Ishikawa (cell line): Measurements from ENCODE around the gene CFAP53.
A peak's percentile ranks its signal among the peaks of the same experiment; 100 is the strongest.

Experiments
- CEBPB ChIP-seq: IDR thresholded peaks from 2 replicates; pipeline ENCODE4 v1.6.1; 2012
- CREB1 ChIP-seq: IDR thresholded peaks from 2 replicates; pipeline ENCODE4 v1.6.1; 2012; ENCODE audit warnings: low read depth
- EGR1 ChIP-seq: IDR thresholded peaks from 2 replicates; pipeline ENCODE4 v1.6.1; 2012
- EP300 ChIP-seq: IDR thresholded peaks from 2 replicates; pipeline ENCODE4 v1.6.1; 2012; ENCODE audit warnings: borderline replicate concordance
- FOXM1 ChIP-seq: IDR thresholded peaks from 2 replicates; pipeline ENCODE4 v1.6.1; 2012; ENCODE audit warnings: low read depth, borderline replicate concordance
- MAX ChIP-seq: IDR thresholded peaks from 2 replicates; pipeline ENCODE4 v1.6.1; 2012
- NFIC ChIP-seq: IDR thresholded peaks from 2 replicates; pipeline ENCODE4 v1.6.1; 2012
- RAD21 ChIP-seq: IDR thresholded peaks from 2 replicates; pipeline ENCODE4 v1.6.1; 2012; ENCODE audit warnings: low read depth
- TAF1 ChIP-seq: IDR thresholded peaks from 2 replicates; pipeline ENCODE4 v1.6.1; 2012; ENCODE audit warnings: low read depth, mild to moderate bottlenecking
- TCF12 ChIP-seq: IDR thresholded peaks from 2 replicates; pipeline ENCODE4 v1.6.1; 2012; ENCODE audit warnings: low read depth
- TEAD4 ChIP-seq: IDR thresholded peaks from 2 replicates; pipeline ENCODE4 v1.6.1; 2012
- YY1 ChIP-seq: IDR thresholded peaks from 2 replicates; pipeline ENCODE4 v1.6.1; 2012; ENCODE audit warnings: low read depth
- ZBTB7A ChIP-seq: IDR thresholded peaks from 2 replicates; pipeline ENCODE4 v1.6.1; 2012; ENCODE audit warnings: low read depth
- TF ChIP-seq, protein P1 (sequence below): IDR thresholded peaks from 2 replicates; pipeline ENCODE4 v1.6.1; 2012; ENCODE audit warnings: low read depth, mild to moderate bottlenecking
- TF ChIP-seq, protein P2 (sequence below): IDR thresholded peaks from 2 replicates; pipeline ENCODE4 v1.6.1; 2012

Gene CFAP53, protein sequence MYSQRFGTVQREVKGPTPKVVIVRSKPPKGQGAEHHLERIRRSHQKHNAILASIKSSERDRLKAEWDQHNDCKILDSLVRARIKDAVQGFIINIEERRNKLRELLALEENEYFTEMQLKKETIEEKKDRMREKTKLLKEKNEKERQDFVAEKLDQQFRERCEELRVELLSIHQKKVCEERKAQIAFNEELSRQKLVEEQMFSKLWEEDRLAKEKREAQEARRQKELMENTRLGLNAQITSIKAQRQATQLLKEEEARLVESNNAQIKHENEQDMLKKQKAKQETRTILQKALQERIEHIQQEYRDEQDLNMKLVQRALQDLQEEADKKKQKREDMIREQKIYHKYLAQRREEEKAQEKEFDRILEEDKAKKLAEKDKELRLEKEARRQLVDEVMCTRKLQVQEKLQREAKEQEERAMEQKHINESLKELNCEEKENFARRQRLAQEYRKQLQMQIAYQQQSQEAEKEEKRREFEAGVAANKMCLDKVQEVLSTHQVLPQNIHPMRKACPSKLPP

DNA sequence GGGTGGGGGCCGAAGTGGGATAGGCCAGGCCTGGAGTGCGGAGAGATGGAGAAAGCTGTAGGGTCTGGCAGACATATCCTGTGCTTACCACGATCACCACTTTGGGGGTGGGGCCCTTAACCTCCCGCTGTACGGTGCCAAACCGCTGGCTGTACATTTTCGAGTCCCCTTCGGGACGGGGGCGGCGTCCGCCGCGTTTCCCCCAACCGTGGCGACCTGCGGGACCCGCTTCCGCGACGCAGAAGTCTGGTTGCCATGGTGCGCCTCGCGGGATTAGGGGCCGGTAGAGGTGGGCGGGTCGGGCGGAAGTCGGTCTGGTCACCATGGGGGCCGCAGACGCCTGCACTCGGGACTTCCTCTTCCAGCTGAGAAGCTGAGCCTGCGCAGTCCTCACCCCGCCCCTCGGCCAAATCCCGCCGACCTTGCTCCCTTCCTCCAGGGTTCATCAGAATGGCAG, at the start of gene CFAP53:
CFAP53 (minus strand) TSS at position 248 of the 457 bp plus-strand sequence; CDS start at position 157, 91 bp downstream.
- TF ChIP-seq, protein P1, sequence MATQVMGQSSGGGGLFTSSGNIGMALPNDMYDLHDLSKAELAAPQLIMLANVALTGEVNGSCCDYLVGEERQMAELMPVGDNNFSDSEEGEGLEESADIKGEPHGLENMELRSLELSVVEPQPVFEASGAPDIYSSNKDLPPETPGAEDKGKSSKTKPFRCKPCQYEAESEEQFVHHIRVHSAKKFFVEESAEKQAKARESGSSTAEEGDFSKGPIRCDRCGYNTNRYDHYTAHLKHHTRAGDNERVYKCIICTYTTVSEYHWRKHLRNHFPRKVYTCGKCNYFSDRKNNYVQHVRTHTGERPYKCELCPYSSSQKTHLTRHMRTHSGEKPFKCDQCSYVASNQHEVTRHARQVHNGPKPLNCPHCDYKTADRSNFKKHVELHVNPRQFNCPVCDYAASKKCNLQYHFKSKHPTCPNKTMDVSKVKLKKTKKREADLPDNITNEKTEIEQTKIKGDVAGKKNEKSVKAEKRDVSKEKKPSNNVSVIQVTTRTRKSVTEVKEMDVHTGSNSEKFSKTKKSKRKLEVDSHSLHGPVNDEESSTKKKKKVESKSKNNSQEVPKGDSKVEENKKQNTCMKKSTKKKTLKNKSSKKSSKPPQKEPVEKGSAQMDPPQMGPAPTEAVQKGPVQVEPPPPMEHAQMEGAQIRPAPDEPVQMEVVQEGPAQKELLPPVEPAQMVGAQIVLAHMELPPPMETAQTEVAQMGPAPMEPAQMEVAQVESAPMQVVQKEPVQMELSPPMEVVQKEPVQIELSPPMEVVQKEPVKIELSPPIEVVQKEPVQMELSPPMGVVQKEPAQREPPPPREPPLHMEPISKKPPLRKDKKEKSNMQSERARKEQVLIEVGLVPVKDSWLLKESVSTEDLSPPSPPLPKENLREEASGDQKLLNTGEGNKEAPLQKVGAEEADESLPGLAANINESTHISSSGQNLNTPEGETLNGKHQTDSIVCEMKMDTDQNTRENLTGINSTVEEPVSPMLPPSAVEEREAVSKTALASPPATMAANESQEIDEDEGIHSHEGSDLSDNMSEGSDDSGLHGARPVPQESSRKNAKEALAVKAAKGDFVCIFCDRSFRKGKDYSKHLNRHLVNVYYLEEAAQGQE, result no peak
- no peak for TF ChIP-seq RAD21
- TF ChIP-seq EP300, result no peak
- no peak for TF ChIP-seq CEBPB
- TF ChIP-seq EGR1, result 0 out of 2 replicates have a peak, but pooled peaks have one; percentile 24
- no peak for TF ChIP-seq TEAD4
- no peak for TF ChIP-seq ZBTB7A
- TF ChIP-seq FOXM1, result no peak
- peak; percentile 51; the same call in 1 of the 2 replicates for TF ChIP-seq YY1
- TF ChIP-seq MAX, result peak; percentile 42; the same call in 1 of the 2 replicates
- TF ChIP-seq TCF12, result no peak
- TF ChIP-seq, protein P2, sequence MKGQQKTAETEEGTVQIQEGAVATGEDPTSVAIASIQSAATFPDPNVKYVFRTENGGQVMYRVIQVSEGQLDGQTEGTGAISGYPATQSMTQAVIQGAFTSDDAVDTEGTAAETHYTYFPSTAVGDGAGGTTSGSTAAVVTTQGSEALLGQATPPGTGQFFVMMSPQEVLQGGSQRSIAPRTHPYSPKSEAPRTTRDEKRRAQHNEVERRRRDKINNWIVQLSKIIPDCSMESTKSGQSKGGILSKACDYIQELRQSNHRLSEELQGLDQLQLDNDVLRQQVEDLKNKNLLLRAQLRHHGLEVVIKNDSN, result no peak
- no peak for TF ChIP-seq CREB1
- TF ChIP-seq TAF1, result no peak
- TF ChIP-seq NFIC, result no peak

DNA sequence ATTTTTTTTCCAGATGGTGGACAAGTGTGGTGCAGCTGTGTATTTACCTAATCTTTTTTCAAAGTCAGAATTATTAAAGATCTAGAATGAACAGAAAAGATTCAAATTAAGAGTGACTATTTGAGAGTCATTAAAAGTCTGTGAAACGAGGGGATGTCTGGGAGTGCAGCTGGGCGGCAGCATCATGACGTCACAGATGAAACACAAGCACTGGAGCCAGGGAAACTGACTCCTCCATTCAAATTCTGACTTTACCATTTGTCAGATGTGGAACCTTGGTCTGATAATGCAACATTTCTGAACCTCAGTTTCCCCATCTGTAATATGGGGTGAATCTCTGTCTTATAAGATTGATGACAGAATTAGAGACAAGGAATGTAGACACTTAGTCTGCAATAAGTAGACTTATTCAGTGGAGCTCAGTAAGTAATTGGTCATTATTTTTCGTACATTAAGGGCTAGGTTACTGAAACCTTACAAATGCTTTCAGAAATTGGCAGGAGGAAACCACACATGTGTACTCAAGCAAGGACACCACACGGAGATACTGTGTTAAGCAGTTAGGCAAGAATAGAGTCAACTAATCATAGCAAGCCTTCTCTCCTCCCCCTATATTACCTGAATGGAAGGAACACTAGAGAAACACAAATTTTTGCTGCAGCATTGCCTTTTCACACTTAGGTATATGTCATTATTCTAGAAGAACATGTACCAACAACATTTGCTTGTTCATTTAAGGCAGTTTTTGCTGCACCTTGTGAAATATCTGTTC, 49.0 kb upstream of the CFAP53 start:
- TF ChIP-seq TAF1 (no peak), MAX (no peak), CEBPB (no peak), TEAD4 (no peak), TCF12 (no peak), RAD21 (no peak)

DNA sequence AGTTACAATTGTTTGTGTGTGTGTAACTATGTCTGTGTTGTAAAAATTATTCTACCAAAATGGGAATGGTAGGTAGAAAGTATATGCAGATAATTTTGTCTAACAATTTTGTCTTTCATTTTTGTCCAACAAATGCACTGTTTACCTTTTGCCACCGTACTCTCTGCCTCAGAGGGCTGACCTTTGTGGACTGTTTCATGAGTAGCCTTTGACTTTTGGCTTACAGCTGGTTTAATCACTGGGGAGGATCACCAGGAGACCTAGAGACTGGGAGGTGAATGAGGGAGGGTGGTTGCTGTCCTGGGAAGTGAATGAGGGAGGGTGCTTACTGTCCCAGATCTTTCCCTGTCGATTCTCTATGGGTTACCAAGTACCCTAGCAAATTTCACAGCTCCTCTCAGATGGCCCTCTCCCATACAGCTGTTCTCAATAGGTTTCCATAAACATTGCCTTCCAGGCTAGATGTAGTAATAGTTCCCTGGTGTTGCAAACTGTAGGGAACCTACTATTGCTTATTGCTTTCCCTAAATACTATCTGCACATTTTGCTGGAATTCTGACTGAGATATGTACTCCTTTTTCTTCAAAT, 47.7 kb upstream of the CFAP53 start:
- no peak for TF ChIP-seq NFIC
- TF ChIP-seq TAF1, result no peak
- no peak for TF ChIP-seq MAX
- TF ChIP-seq YY1, result no peak
- no peak for TF ChIP-seq CEBPB
- TF ChIP-seq, protein P2, result no peak
- no peak for TF ChIP-seq EGR1
- TF ChIP-seq, protein P1, result no peak
- TF ChIP-seq ZBTB7A, result no peak
- TF ChIP-seq EP300, result no peak
- TF ChIP-seq TCF12, result no peak
- TF ChIP-seq CREB1, result no peak
- TF ChIP-seq FOXM1, result no peak
- TF ChIP-seq RAD21, result no peak
- no peak for TF ChIP-seq TEAD4

DNA sequence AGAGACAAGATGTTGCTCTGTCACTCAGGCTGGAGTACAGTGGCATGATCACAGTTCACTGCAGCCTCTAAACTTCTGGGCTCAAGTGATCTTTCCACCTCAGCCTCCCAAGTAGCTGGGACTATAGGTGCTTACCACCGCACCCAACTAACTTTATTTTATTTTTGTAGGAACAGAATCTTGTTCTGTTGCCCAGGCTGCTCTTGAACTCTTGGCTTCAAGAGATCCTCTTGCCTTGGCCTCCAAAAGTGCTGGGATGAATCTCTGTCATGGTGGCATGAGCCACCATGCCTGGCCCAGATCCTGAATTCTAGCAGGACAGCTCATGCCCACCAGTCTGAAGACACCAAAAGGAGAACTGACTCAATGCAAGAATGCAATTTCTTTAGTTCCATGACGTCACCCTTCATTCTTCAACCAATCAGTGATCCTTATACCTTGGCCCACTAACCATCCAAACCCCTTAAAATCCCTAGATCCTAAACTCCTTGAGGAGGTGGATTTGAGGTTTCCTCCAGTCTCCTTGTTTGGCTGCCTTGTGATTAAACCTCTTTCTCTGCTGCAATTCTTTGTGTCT, 46.8 kb upstream of the CFAP53 start:
- TF ChIP-seq EP300, result no peak
- no peak for TF ChIP-seq CREB1
- no peak for TF ChIP-seq YY1
- TF ChIP-seq EGR1, result no peak
- no peak for TF ChIP-seq ZBTB7A
- no peak for TF ChIP-seq NFIC
- TF ChIP-seq MAX, result no peak
- TF ChIP-seq, protein P1, result no peak
- TF ChIP-seq RAD21, result no peak
- TF ChIP-seq, protein P2, result no peak
- TF ChIP-seq TEAD4, result no peak
- no peak for TF ChIP-seq TCF12
- TF ChIP-seq TAF1, result no peak
- no peak for TF ChIP-seq CEBPB
- no peak for TF ChIP-seq FOXM1
